Gastrocnemius medialis (tissue), 4 donors: ENCODE data around the gene PLCB1. TPM values are rescaled to one million over a fixed set of nuclear protein-coding genes. Genes with fewer than 3 reads are reported as not detected.

Experiments used
- ATAC-seq, 2 donors: fragments of 150-250 bp; one replicate each; pipeline ENCODE4 v1.9.1; 2016
- DNase-seq, 2 donors: peaks; one replicate each; pipeline ENCODE4 v3.0.0-alpha.2; 2019
- H3K27ac ChIP-seq, 4 donors: fragments of 200-600 bp; sonication (generic); 1 replicate in 1 of 4; 2 replicates in 3 of 4; pipeline ENCODE4 v1.5.1; 2016 to 2018; ENCODE audit warnings: mild to moderate bottlenecking in 2 of 4, moderate library complexity in 1 of 4
- H3K27me3 ChIP-seq, 3 donors: fragments of 200-600 bp; sonication (generic) in 2 of 3; 1 replicate in 1 of 3; 2 replicates in 2 of 3; pipeline versions ENCODE4 v1.5.1 to v1.6.0; 2016 to 2019; ENCODE audit warnings: mild to moderate bottlenecking in 1 of 3, moderate library complexity in 1 of 3
- H3K36me3 ChIP-seq, 2 donors: fragments of 200-600 bp; sonication (generic) in 1 of 2; one replicate each; pipeline ENCODE4 v1.5.1; 2017 to 2018
- H3K4me1 ChIP-seq, 2 donors: fragments of 200-600 bp; sonication (generic) in 1 of 2; one replicate each; pipeline ENCODE4 v1.5.1; 2016 to 2017; ENCODE audit warnings: mild to moderate bottlenecking in 2 of 2
- H3K4me3 ChIP-seq, 4 donors: fragments of 200-600 bp; sonication (generic) in 3 of 4; 1 replicate in 1 of 4; 2 replicates in 3 of 4; pipeline ENCODE4 v1.5.1; 2016 to 2019; ENCODE audit warnings: mild to moderate bottlenecking in 2 of 4
- H3K9me3 ChIP-seq, 3 donors: fragments of 200-600 bp; sonication (generic) in 2 of 3; 1 replicate in 1 of 3; 2 replicates in 2 of 3; pipeline ENCODE4 v1.5.1; 2016 to 2019
- CTCF ChIP-seq, 5 experiments: fragments of 450-650 bp in 3 of 5; fragments of 200-600 bp in 2 of 5; sonication (generic) in 2 of 5; IDR thresholded peaks in 4 of 5; conservative IDR thresholded peaks in 1 of 5; 1 replicate in 4 of 5; 2 replicates in 1 of 5; pipeline ENCODE4 v1.5.1; 2016 to 2019; ENCODE audit warnings: antibody characterized with exemption in 5 of 5, mild to moderate bottlenecking in 3 of 5, moderate library complexity in 3 of 5
- POLR2A ChIP-seq, 2 donors: fragments of 450-650 bp; IDR thresholded peaks; one replicate each; pipeline ENCODE4 v1.6.1; 2017; ENCODE audit warnings: antibody characterized with exemption in 2 of 2, mild to moderate bottlenecking in 2 of 2, moderate library complexity in 2 of 2
- in situ Hi-C, 4 donors: fragments of 200-750 bp; cut with MboI; loops; one replicate each; pipeline versions ENCODE4 v1.15.0 to v1.8.0; 2017; ENCODE audit warnings: low sequenced_read_pairs in 4 of 4
- intact Hi-C: fragments of 100-400 bp; cut with DNase I; formaldehyde crosslinking; loops from one replicate; pipeline ENCODE4 v1.15.1; 2023; ENCODE audit warnings: low total_unique reads
- total RNA-seq, 4 donors: library from RNA; depleted of rRNA; stranded (reverse); fragments of >200 nt; gene quantifications; one replicate each; pipeline versions ENCODE4 v1.1.0 to v1.2.3, GENCODE V29; 2016

Gene PLCB1
- total RNA-seq, 4 donors from 2014 or later = 4.1 to 10.0 (median 7.6) TPM

- no peak for ATAC-seq
- intact Hi-C loops (no loop called here), in situ Hi-C loops (no loop called here)
- no peak overlapping the region for H3K4me3 ChIP-seq
- no peaks in the 10 kb centered on the region for H3K36me3 ChIP-seq
- DNase-seq = no peak
- H3K9me3 ChIP-seq = no peaks in the 10 kb centered on the region
- H3K27me3 ChIP-seq = no peaks in the 10 kb centered on the region
- TF ChIP-seq CTCF (IDR thresholded peaks at IDR 0.05 in 4 of 5, conservative IDR thresholded peaks at IDR 0.05 in 1 of 5) = no peak
- TF ChIP-seq POLR2A (IDR thresholded peaks at IDR 0.05) = no peak
- H3K27ac ChIP-seq = no peak overlapping the region
- no peaks in the 10 kb centered on the region for H3K4me1 ChIP-seq
Measured at GRCh38 chr20:8579035-8579434, 447.0 kb downstream of the PLCB1 start.

GRCh38 chr20:8581446-8582183, 449.5 kb downstream of the PLCB1 start:
- in situ Hi-C loops = no loop called here
- Histone ChIP-seq H3K4me1 (no peaks in the 10 kb centered on the region), H3K36me3 (no peaks in the 10 kb centered on the region), H3K27ac (no peak overlapping the region), H3K9me3 (no peaks in the 10 kb centered on the region), H3K4me3 (no peak overlapping the region), H3K27me3 (no peaks in the 10 kb centered on the region)
- intact Hi-C loops = no loop called here
- TF ChIP-seq CTCF (IDR thresholded peaks at IDR 0.05 in 4 of 5, conservative IDR thresholded peaks at IDR 0.05 in 1 of 5) = no peak
- no peak for ATAC-seq
- DNase-seq = no peak

- H3K36me3 ChIP-seq = no peaks in the 10 kb centered on the region
- H3K27ac ChIP-seq = no peak overlapping the region
- TF ChIP-seq POLR2A (IDR thresholded peaks at IDR 0.05) (no peak), CTCF (IDR thresholded peaks at IDR 0.05 in 4 of 5, conservative IDR thresholded peaks at IDR 0.05 in 1 of 5) (no peak)
Measured at GRCh38 chr20:8583012-8583565, 451.0 kb downstream of the PLCB1 start.

GRCh38 chr20:8583566-8584043, 451.5 kb downstream of the PLCB1 start:
- no peak for TF ChIP-seq CTCF (IDR thresholded peaks at IDR 0.05 in 4 of 5, conservative IDR thresholded peaks at IDR 0.05 in 1 of 5)
- TF ChIP-seq POLR2A (IDR thresholded peaks at IDR 0.05) = no peak
- intact Hi-C loops = no loop called here
- Histone ChIP-seq H3K36me3 (no peaks in the 10 kb centered on the region), H3K4me1 (no peaks in the 10 kb centered on the region), H3K27ac (no peak overlapping the region), H3K4me3 (no peak overlapping the region), H3K9me3 (no peaks in the 10 kb centered on the region), H3K27me3 (no peaks in the 10 kb centered on the region)
- DNase-seq (no peak), ATAC-seq (no peak)
- in situ Hi-C loops = no loop called here

More at GRCh38 chr20:8583012-8583565, 451.0 kb downstream of the PLCB1 start:
- ATAC-seq = no peak
- in situ Hi-C loops (no loop called here), intact Hi-C loops (no loop called here)
- no peaks in the 10 kb centered on the region for H3K4me1 ChIP-seq
- no peak for DNase-seq
- no peak overlapping the region for H3K4me3 ChIP-seq
- no peaks in the 10 kb centered on the region for H3K9me3 ChIP-seq
- no peaks in the 10 kb centered on the region for H3K27me3 ChIP-seq
